HCT116 (cell line): Measurements from ENCODE around the gene TCP11L2. TPM values are rescaled to one million over a fixed set of nuclear protein-coding genes. Genes with fewer than 3 reads are reported as not detected.

Source experiments
- ATAC-seq: fragments of 200-7000 bp; cut with Tn5 transposase; 2 replicates; pipeline ENCODE4 v1.9.1; 2020; ENCODE audit warnings: mild to moderate bottlenecking, moderate library complexity
- BruUV-seq: library from RNA; stranded (reverse); fragments of 400-500 nt; replicated peaks from 2 replicates; lab custom pipeline; 2021; lab: Mats Ljungman, UMichigan
- CTCF ChIA-PET: fragments of 300-600 bp; sonication (Branson Sonifier 250); formaldehyde crosslinking; loops from one replicate; lab custom pipeline; 2021; ENCODE audit warnings: antibody characterized with exemption; lab: Charles Lee
- POLR2A ChIA-PET: fragments of 300-600, 350-600 bp; sonication (Branson Sonifier 250); formaldehyde crosslinking; loops from one replicate; lab custom pipeline; 2021; ENCODE audit warnings: antibody characterized with exemption; lab: Charles Lee
- RAD21 ChIA-PET, 2 experiments: fragments of 300-600 bp; sonication (Branson Sonifier 250); formaldehyde crosslinking; loops; one replicate each; lab custom pipeline; 2023; ENCODE audit warnings: low total read pairs in 2 of 2; ENCODE audit not compliant: uncharacterized antibody in 2 of 2, unreplicated experiment in 2 of 2, low non-redundant PET in 1 of 2; lab: Charles Lee
- DNase-seq: peaks from one replicate; pipeline ENCODE4 v3.0.0-alpha.2; 2010; ENCODE audit warnings: low read depth, low spot score
- H2AFZ ChIP-seq: fragments of 200-600 bp; shearing (Covaris generic), sonication (generic); 2 replicates; pipeline ENCODE4 v1.6.1; 2017; ENCODE audit warnings: low read depth, mixed run types, mixed read lengths, antibody characterized with exemption, low read length; ENCODE audit not compliant: poor library complexity, severe bottlenecking
- H3K27ac ChIP-seq: 2 replicates; pipeline ENCODE4 v1.5.1; 2012; ENCODE audit warnings: low read depth, low read length
- H3K27me3 ChIP-seq: fragments of 200-600 bp; sonication (generic); 2 replicates; pipeline ENCODE4 v1.6.1; 2016; ENCODE audit warnings: mixed run types, low read length, mixed read lengths; ENCODE audit not compliant: insufficient read depth
- H3K36me3 ChIP-seq, 2 experiments: fragments of 200-500 bp in 1 of 2; fragments of 200-600 bp in 1 of 2; sonication (Bioruptor generic) in 1 of 2; sonication (generic) in 1 of 2; 2 replicates each; pipeline versions ENCODE4 v1.5.1 to v1.6.1; 2014 to 2016; ENCODE audit warnings: low read length in 2 of 2, inconsistent platforms in 1 of 2, mixed read lengths in 1 of 2, mixed run types in 1 of 2; ENCODE audit not compliant: insufficient read depth in 2 of 2, control insufficient read depth in 1 of 2
- H3K4me1 ChIP-seq, 2 experiments: fragments of 200-600 bp in 1 of 2; sonication (generic) in 1 of 2; 2 replicates each; pipeline versions ENCODE4 v1.5.1 to v1.6.1; 2012 to 2017; ENCODE audit warnings: low read length in 2 of 2, inconsistent platforms in 1 of 2, mild to moderate bottlenecking in 1 of 2, mixed read lengths in 1 of 2, mixed run types in 1 of 2, moderate library complexity in 1 of 2; ENCODE audit not compliant: insufficient read depth in 2 of 2, control insufficient read depth in 1 of 2
- H3K4me2 ChIP-seq: fragments of 200-600 bp; sonication (generic); 2 replicates; pipeline ENCODE4 v1.6.1; 2017; ENCODE audit warnings: mixed run types, low read length, mixed read lengths
- H3K4me3 ChIP-seq, 2 experiments: fragments of 200-600 bp in 1 of 2; sonication (generic) in 1 of 2; replicated peaks in 1 of 2; 2 replicates each; pipeline ENCODE4 v1.5.1; 2011 to 2016; ENCODE audit warnings: low read length in 2 of 2, control low read depth in 1 of 2, low read depth in 1 of 2, mild to moderate bottlenecking in 1 of 2, mixed read lengths in 1 of 2, mixed run types in 1 of 2
- H3K79me2 ChIP-seq: fragments of 200-600 bp; sonication (generic); 2 replicates; pipeline ENCODE4 v1.6.1; 2017; ENCODE audit warnings: mild to moderate bottlenecking, mixed run types, low read length, moderate library complexity, mixed read lengths; ENCODE audit not compliant: insufficient read depth
- H3K9ac ChIP-seq: fragments of 200-600 bp; sonication (generic); 2 replicates; pipeline ENCODE4 v1.6.1; 2016; ENCODE audit warnings: low read length, mixed read lengths
- H3K9me2 ChIP-seq: fragments of 200-600 bp; sonication (generic), shearing (Covaris generic); 2 replicates; pipeline ENCODE4 v1.6.1; 2017; ENCODE audit warnings: mixed run types, mild to moderate bottlenecking, moderate library complexity; ENCODE audit not compliant: insufficient read depth
- H3K9me3 ChIP-seq, 2 experiments: fragments of 200-500 bp in 1 of 2; fragments of 200-600 bp in 1 of 2; sonication (Bioruptor generic) in 1 of 2; sonication (generic) in 1 of 2; 2 replicates each; pipeline ENCODE4 v1.6.1; 2014 to 2017; ENCODE audit warnings: low read length in 2 of 2, mixed read lengths in 2 of 2, inconsistent platforms in 1 of 2, low read depth in 1 of 2, mild to moderate bottlenecking in 1 of 2, mixed run types in 1 of 2, moderate library complexity in 1 of 2; ENCODE audit not compliant: control insufficient read depth in 1 of 2, insufficient read depth in 1 of 2
- H4K20me1 ChIP-seq: fragments of 200-600 bp; sonication (generic), shearing (Covaris generic); 2 replicates; pipeline ENCODE4 v1.6.1; 2017; ENCODE audit warnings: mixed run types, mild to moderate bottlenecking, moderate library complexity; ENCODE audit not compliant: insufficient read depth
- CEBPB ChIP-seq: IDR thresholded peaks from 2 replicates; pipeline ENCODE4 v1.6.1; 2012; ENCODE audit warnings: low read depth
- ELF1 ChIP-seq: IDR thresholded peaks from 2 replicates; pipeline ENCODE4 v1.6.1; 2012; ENCODE audit warnings: low read depth, borderline replicate concordance
- EZH2 ChIP-seq: fragments of 200-600 bp; sonication (generic); IDR thresholded peaks from 2 replicates; pipeline ENCODE4 v1.6.1; 2017; ENCODE audit warnings: antibody characterized with exemption, mixed run types
- EZH2phosphoT487 ChIP-seq: fragments of 200-600 bp; IDR thresholded peaks from 2 replicates; pipeline ENCODE4 v1.6.1; 2018; ENCODE audit warnings: antibody characterized with exemption, borderline replicate concordance
- JUND ChIP-seq: IDR thresholded peaks from 2 replicates; pipeline ENCODE4 v1.6.1; 2012
- POLR2A ChIP-seq: IDR thresholded peaks from 2 replicates; pipeline ENCODE4 v1.7.0; 2011; ENCODE audit warnings: borderline replicate concordance; ENCODE audit not compliant: insufficient read depth, insufficient read length; ENCODE audit errors: extremely low read depth
- POLR2AphosphoS5 ChIP-seq: IDR thresholded peaks from 2 replicates; pipeline ENCODE4 v1.6.1; 2011; ENCODE audit warnings: mild to moderate bottlenecking, low read depth, low read length, moderate library complexity
- RAD21 ChIP-seq: IDR thresholded peaks from 2 replicates; pipeline ENCODE4 v1.6.1; 2012; ENCODE audit warnings: low read depth, mild to moderate bottlenecking
- SIN3A ChIP-seq: IDR thresholded peaks from 2 replicates; pipeline ENCODE4 v1.6.1; 2012; ENCODE audit warnings: low read depth
- SP1 ChIP-seq: IDR thresholded peaks from 2 replicates; pipeline ENCODE4 v1.6.1; 2012; ENCODE audit warnings: low read depth
- YY1 ChIP-seq: IDR thresholded peaks from 2 replicates; pipeline ENCODE4 v1.6.1; 2011; ENCODE audit warnings: low read length, low read depth, moderate library complexity, mild to moderate bottlenecking; ENCODE audit not compliant: insufficient replicate concordance; ENCODE audit errors: extremely low read depth
- ZFX ChIP-seq: fragments of 450-650 bp; IDR thresholded peaks from 2 replicates; pipeline ENCODE4 v1.6.1; 2017
- ZNF274 ChIP-seq: fragments of 200-500 bp; sonication (Bioruptor generic); IDR thresholded peaks from 2 replicates; pipeline ENCODE4 v1.6.1; 2014; ENCODE audit warnings: mild to moderate bottlenecking, low read depth, low read length, inconsistent platforms
- intact Hi-C: fragments of 100-400 bp; cut with micrococcal nuclease; formaldehyde crosslinking; loops from 2 replicates; pipeline ENCODE4 v1.10.0; 2022
- total RNA-seq: library from RNA; stranded (reverse); gene quantifications from one replicate; pipeline ENCODE4 v1.2.1, GENCODE V29; 2021; ENCODE audit not compliant: unreplicated experiment
- TF ChIP-seq, protein P1 (sequence below): IDR thresholded peaks from 2 replicates; pipeline ENCODE4 v1.6.1; 2011; ENCODE audit warnings: mild to moderate bottlenecking, low read length, moderate library complexity; ENCODE audit not compliant: insufficient replicate concordance; ENCODE audit errors: extremely low read depth
- TF ChIP-seq, protein P2 (sequence below): IDR thresholded peaks from 2 replicates; pipeline ENCODE4 v1.6.1; 2012
- TF ChIP-seq, protein P3 (sequence below): IDR thresholded peaks from 2 replicates; pipeline ENCODE4 v1.6.1; 2012; ENCODE audit warnings: low read depth

Gene TCP11L2
- total RNA-seq, 1 experiment from 2014 or later: 14.4 TPM

DNA sequence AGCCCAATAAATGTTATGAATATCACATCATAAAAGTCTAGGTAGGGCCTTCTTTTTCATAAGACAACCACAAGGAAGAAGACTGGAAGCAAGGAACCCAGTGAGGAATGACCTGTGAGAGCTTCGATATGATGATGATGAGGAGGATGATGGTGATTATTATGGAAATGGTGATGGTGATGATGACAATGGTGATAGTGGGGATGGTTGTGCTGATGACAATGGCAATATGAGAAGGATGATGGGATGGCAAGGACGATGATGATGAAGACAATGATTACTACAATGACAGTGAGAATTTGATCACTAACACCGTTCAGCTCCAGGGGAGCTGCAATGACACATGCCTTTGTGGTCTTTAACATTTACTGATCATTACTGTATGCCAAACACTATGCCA lies 47.0 kb upstream of the TCP11L2 start (continued):
- TF ChIP-seq, protein P1, sequence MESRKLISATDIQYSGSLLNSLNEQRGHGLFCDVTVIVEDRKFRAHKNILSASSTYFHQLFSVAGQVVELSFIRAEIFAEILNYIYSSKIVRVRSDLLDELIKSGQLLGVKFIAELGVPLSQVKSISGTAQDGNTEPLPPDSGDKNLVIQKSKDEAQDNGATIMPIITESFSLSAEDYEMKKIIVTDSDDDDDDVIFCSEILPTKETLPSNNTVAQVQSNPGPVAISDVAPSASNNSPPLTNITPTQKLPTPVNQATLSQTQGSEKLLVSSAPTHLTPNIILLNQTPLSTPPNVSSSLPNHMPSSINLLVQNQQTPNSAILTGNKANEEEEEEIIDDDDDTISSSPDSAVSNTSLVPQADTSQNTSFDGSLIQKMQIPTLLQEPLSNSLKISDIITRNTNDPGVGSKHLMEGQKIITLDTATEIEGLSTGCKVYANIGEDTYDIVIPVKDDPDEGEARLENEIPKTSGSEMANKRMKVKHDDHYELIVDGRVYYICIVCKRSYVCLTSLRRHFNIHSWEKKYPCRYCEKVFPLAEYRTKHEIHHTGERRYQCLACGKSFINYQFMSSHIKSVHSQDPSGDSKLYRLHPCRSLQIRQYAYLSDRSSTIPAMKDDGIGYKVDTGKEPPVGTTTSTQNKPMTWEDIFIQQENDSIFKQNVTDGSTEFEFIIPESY: no peak
- no peak for TF ChIP-seq POLR2AphosphoS5

DNA sequence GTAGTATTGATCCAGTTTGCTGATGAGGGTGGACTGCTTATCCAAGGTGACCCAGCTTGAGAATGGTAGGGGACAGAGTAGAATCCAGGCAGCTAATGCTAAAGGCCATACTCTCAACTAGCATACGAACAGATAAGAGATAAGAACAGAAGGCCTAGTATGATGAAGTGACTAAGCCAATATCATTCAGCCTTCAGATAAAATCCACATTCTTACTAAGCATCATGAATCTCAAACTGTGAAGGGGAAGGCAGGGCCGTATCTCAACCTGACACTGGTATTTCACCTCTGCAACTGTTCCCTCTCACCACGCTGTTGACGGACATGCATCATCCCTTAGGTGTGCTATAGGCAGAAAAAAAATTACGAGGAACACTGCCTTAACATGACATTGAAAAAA lies 46.6 kb upstream of the TCP11L2 start:
- ChIA-PET POLR2A (no interaction called here), CTCF (no interaction called here)
- no TSS peak for BruUV-seq
- Histone ChIP-seq H4K20me1 (no peaks in the 10 kb centered on the region), H3K79me2 (no peaks in the 10 kb centered on the region), H3K36me3 (no peaks in the 10 kb centered on the region), H3K4me1 (peaks cover 12 to 20% of the 10 kb centered on the region in 2 experiments), H2AFZ (no peak overlapping the region), H3K4me3 (no peak overlapping the region), H3K9me2 (no peaks in the 10 kb centered on the region), H3K27me3 (no peaks in the 10 kb centered on the region)
- intact Hi-C loops: no loop called here
- DNase-seq: no peak
- TF ChIP-seq, protein P2, sequence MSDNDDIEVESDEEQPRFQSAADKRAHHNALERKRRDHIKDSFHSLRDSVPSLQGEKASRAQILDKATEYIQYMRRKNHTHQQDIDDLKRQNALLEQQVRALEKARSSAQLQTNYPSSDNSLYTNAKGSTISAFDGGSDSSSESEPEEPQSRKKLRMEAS: no peak
- TF ChIP-seq, all 23 proteins: peak for 0
- Histone ChIP-seq H3K9me3 (no peaks in the 10 kb centered on the region), H3K9ac (no peak overlapping the region), H3K27ac (no peak overlapping the region), H3K4me2 (no peak overlapping the region)
- RAD21 ChIA-PET: no interaction called here
- ATAC-seq: no peak

DNA sequence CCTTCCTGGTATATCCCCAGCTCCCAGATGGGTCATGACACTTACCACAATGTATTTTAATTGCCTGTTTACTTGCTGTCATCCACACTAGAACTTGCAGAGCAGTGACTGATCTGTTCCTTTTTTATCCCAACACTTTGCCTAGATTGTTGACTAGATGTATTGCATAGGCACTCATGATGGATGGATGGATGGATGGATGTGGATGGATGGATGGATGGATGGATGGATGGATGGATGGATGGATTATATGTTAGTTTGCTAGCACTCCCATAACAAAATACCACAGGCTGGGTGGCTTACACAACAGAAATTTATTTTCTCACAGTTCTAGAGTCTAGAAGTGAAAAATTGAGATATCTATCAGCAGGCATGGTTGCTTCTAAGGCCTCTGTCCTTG lies 46.0 kb upstream of the TCP11L2 start:
- H3K4me3 ChIP-seq: no peak overlapping the region
- H3K9me3 ChIP-seq: no peaks in the 10 kb centered on the region
- H4K20me1 ChIP-seq: no peaks in the 10 kb centered on the region
- DNase-seq: no peak
- CTCF ChIA-PET: no interaction called here
- no peak overlapping the region for H3K9ac ChIP-seq
- intact Hi-C loops: no loop called here
- H3K27ac ChIP-seq: no peak overlapping the region
- ATAC-seq: no peak
- POLR2A ChIA-PET: no interaction called here
- H3K36me3 ChIP-seq: no peaks in the 10 kb centered on the region
- no peak overlapping the region for H3K4me2 ChIP-seq
- RAD21 ChIA-PET: no interaction called here
- no peak overlapping the region for H2AFZ ChIP-seq
- no peaks in the 10 kb centered on the region for H3K79me2 ChIP-seq
- no peaks in the 10 kb centered on the region for H3K9me2 ChIP-seq
- peaks cover 12 to 16% of the 10 kb centered on the region in 2 experiments for H3K4me1 ChIP-seq
- no peaks in the 10 kb centered on the region for H3K27me3 ChIP-seq
- no TSS peak for BruUV-seq
- TF ChIP-seq ZNF274 (no peak), ZFX (no peak), CEBPB (no peak), SP1 (no peak), POLR2A (no peak), SIN3A (no peak), YY1 (no peak), RAD21 (no peak), EZH2 (no peak), ELF1 (no peak), JUND (no peak), EZH2phosphoT487 (no peak)
- TF ChIP-seq, protein P3, sequence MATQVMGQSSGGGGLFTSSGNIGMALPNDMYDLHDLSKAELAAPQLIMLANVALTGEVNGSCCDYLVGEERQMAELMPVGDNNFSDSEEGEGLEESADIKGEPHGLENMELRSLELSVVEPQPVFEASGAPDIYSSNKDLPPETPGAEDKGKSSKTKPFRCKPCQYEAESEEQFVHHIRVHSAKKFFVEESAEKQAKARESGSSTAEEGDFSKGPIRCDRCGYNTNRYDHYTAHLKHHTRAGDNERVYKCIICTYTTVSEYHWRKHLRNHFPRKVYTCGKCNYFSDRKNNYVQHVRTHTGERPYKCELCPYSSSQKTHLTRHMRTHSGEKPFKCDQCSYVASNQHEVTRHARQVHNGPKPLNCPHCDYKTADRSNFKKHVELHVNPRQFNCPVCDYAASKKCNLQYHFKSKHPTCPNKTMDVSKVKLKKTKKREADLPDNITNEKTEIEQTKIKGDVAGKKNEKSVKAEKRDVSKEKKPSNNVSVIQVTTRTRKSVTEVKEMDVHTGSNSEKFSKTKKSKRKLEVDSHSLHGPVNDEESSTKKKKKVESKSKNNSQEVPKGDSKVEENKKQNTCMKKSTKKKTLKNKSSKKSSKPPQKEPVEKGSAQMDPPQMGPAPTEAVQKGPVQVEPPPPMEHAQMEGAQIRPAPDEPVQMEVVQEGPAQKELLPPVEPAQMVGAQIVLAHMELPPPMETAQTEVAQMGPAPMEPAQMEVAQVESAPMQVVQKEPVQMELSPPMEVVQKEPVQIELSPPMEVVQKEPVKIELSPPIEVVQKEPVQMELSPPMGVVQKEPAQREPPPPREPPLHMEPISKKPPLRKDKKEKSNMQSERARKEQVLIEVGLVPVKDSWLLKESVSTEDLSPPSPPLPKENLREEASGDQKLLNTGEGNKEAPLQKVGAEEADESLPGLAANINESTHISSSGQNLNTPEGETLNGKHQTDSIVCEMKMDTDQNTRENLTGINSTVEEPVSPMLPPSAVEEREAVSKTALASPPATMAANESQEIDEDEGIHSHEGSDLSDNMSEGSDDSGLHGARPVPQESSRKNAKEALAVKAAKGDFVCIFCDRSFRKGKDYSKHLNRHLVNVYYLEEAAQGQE: no peak
